Hematopoietic multipotent progenitor cell treated with erythropoietin and hydrocortisone succinate and interleukin-3 and kit ligand, for 6 days (in vitro differentiated cells): ENCODE data around the gene TMTC4.
A peak's percentile ranks its signal among the peaks of the same experiment; 100 is the strongest.
"Not testable (repeated sequence)": the region's sequence is repeated elsewhere in the genome, so short reads cannot be mapped to it uniquely, and the experiment has no call there.

ENCODE experiments used
- DNase-seq: peaks from one replicate; pipeline ENCODE4 v3.0.0-alpha.2; 2015

TMTC4 gene, protein sequence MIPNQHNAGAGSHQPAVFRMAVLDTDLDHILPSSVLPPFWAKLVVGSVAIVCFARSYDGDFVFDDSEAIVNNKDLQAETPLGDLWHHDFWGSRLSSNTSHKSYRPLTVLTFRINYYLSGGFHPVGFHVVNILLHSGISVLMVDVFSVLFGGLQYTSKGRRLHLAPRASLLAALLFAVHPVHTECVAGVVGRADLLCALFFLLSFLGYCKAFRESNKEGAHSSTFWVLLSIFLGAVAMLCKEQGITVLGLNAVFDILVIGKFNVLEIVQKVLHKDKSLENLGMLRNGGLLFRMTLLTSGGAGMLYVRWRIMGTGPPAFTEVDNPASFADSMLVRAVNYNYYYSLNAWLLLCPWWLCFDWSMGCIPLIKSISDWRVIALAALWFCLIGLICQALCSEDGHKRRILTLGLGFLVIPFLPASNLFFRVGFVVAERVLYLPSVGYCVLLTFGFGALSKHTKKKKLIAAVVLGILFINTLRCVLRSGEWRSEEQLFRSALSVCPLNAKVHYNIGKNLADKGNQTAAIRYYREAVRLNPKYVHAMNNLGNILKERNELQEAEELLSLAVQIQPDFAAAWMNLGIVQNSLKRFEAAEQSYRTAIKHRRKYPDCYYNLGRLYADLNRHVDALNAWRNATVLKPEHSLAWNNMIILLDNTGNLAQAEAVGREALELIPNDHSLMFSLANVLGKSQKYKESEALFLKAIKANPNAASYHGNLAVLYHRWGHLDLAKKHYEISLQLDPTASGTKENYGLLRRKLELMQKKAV

DNA sequence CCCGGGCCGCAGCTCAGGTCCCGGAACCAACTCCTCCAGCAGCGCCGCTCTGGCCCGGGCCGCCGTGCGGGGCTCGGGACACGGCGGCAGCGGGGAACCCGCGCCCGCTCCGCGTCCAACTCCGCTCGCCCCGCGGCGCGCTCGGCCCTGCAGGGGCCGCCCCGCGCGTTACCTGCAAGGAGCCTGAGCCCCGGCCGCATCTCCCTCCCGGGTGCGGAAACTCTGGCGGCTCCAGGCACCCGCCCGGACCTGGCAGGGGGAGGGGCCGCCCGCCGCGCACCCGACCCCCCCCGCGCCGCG, at the start of gene TMTC4:
Gene TMTC4 (minus strand): TSS at position 224 of the 300 bp plus-strand sequence. CDS start 4,433 bp downstream, outside the sequence.
- DNase-seq, result no peak

DNA sequence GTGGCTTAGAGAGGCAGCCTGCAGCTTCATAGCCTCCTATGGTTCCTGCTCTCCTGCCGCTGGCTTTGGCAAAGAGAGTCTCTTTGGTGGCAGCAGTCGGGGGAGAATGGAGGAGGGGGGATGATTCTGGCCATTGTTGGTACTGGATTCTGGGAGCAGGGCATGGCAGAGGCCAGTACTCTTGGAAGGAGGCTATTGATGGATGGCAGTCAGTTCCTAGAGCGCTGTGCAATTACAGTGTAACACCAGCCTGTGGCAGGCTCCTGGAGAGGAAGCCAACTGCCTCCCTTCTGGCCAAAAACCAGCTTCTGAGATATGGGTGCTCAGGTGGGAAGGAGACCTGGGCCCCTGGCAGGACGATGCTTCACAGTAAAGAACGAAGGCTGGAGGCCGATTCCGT, 47.9 kb upstream of the TMTC4 start:
- DNase-seq, result no peak

DNA sequence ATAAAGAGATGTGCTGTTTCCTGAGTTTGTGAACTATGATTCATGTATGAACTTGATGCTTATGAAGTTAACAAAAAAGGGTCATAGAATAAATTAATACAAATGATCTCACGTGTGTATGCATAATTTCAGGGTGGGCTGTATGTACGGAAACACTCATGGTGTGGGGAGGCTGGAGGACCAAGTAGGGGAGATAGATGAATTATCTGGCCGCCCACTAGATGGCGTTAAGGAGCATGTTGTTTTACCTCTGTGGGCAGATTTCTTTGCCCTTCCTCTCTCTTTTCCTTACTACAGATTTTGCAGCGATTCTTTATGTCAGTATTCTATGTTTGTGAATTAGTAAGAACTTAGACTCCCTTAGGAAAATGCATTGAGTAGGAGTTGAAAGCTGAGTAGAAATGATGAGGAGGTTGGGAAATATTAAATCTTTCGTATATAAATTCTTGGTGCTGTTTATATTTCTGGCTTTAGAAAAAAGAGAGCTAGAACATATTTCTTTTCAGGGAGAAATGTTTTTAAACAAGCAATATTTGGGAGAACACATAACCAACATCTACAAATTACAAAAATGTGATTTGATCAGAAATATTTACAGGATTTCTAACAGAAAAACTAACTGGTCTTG, 47.4 kb upstream of the TMTC4 start:
- peak; percentile 73 for DNase-seq

DNA sequence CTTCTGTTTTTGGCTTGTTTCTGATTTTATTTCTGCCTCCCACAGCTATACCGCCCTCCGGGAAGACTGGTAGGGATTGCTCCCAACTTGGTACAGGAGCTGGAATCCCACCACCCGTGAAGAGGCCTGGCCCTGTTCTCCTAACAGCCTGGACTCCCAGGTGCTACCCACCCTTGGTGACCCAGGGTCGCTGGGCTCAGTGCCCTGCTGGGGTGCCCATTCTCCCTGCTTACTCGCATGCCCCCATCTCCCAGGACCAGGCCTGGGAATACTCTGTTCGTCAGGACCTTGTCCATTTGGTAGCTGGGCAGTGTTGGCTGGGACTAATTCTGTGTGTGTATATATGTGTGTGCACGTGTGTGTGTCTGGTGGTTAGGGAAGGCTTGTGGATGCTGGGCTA, 41.0 kb upstream of the TMTC4 start:
- DNase-seq, result no peak

DNA sequence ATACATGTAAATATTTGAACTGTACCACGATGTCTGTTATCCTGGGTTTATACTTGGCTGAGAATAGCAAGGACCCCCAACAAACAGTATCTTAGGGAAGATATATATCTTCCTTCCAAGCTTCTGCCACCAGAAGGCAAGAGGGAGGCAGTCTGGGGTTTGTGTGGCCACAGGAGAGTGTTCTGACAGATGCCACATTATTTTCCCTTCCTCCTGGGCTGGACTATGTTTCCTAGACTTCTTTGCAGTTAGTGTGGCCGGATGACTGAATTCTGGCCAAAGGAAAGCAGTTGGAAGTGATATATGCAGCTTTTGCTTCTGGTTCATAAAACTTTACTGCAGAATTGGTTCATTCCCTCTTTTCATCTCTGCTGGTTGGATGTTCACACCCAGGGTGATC, 39.9 kb upstream of the TMTC4 start:
- no peak for DNase-seq

DNA sequence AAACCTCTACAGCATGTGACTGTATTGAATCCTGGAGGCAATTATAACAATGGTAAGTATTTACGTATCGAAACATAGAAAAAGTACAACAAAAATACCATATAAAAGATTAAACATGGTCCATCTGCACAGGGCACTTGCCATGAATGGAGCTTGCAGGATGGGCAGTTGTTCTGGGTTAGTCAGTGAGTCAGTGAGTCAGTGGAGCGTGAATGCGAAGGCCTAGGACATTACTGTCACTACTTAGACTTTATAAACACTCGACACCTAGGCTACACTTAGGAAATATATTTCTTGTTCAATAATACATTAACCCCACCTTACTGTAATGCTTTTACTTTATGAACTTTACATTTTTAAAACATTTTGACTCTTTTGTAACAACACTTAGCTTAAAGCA, 35.6 kb upstream of the TMTC4 start:
- no peak for DNase-seq

DNA sequence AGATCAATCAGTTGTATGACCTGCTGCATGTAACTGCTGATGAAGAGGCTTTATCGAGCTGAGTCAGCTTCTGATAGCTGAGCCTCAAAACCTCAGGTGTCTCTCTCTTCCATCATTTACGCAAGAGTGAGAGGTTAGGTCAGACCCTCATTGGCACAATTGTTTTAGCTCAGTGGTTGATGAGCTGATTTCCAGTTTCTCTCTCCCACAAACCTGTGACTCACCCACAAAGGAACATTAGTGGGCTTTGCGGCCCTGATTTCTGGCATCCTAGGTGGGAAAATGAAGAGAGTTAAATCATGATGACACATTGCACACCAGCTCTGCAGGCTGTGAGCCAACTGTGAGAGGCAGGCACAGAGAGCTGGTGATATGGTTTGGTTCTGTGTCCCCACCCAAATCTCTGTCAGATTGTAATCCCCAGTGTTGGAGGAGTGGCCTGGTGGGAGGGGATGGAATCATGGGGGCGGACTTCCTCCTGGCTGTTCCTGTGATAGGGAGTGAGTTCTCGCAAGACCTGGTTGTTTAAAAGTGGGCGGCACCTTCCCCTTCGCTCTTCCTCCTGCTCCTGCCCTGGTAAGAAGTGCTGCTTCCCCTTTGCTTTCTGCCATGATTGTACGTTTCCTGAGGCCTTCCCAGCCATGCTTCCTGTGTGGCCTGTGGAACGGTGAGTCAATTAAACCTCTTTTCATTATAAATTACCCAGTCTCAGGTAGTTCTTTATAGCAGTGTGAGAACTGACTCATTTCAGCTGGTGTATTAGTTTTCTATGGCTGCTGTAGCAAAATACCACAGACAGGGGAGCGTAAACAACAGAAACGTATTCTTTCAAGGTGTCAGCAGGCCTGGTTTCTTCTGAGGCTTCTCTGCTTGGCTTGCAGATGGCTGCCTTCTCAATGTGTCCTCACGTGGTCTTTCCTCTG, 33.5 kb upstream of the TMTC4 start:
- DNase-seq, result no peak

DNA sequence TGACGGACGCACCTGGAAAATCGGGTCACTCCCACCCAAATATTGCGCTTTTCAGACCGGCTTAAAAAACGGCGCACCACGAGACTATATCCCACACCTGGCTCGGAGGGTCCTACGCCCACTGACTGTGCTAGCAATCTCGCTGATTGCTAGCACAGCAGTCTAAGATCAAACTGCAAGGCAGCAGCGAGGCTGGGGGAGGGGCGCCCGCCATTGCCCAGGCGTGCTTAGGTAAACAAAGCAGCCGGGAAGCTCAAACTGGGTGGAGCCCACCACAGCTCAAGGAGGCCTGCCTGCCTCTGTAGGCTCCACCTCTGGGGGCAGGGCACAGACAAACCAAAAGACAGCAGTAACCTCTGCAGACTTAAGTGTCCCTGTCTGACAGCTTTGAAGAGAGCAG, 23.7 kb upstream of the TMTC4 start:
- DNase-seq, result not testable (repeated sequence)

DNA sequence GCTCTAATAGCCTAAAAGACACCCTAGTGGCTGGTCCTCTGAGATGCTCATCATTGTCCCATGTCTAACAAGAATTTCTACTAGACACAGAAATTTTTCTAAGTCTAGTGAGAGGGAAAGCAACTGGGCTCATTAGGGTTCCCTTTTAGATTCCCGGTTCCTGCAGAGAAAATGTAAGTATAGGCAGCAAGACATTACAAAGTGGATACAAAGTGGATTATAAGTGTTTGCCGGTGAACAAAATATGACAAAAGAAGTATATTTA, 20.8 kb upstream of the TMTC4 start:
- DNase-seq, result no peak

DNA sequence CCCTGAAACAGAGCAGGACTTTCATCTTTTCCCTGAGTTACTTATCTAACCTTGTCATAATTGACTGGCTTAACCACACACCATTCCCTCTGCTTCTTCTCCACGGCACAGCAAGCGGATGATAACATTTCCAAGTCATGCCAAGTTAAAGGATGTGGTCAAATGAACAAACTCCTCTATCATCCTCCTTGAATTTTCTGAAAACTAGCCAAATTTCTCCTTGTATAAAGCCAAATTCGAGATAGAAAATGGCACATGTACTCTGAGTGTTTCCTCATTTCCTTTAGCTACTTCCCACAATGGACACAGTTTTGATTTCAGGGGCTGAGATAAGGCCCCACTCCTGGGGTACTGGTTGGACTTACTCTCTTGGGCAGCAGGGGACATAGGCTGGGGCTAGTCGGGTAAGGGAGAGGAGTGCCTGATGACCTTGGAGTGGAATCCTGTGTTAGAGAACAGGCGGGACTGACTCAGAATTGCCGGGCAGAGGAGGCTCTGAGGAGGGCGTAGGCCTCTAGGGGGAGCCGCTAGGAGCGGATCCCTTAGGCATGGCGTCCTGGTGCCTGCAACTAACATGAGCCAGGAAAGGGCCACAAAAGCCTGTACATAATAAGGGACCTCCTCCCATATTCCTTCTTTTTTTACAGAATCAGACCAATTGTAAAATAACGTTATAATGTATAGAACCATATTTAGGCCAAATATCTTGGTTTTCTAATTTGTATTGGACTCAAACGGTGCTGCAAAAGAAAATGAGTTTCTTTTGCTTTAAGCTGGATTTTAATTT, 20.3 kb upstream of the TMTC4 start:
- DNase-seq, result peak; percentile 30

DNA sequence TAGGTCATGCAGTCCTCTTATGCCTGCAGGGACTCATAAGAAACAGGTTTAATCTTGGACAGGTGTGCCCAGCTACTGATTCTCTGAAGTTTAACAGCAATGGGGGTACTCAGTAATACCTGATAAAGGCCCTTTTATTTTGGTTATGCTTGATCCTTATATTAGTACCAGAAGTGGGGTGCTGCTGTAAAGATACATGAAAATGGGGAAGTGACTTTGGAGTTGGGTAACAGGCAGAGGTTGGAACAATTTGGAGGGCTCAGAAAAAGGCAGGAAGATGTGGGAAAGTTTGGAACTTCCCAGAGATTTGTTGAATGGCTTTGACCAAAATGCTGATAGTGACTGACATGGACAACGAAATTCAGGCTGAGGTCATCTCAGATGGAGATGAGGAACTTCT, 14.6 kb upstream of the TMTC4 start:
- no peak for DNase-seq

DNA sequence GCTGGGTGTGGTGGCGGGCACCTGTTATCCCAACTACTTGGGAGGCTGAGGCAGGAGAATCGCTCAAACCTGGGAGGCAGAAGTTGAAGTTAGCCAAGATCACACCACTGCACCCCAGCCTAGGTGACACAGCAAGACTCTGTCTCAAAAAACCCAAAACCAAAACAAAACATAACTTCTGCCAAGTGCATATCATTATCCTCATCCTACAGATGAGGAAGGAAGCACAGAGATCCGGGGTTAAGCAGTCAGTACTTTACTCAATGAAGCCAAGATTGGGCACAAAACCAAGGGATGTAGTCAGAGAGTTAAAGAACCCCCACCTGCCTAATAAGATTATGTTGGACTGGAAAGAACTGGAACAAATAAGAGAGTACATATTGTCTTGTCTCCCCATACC, 5.5 kb upstream of the TMTC4 start:
- peak; percentile 15 for DNase-seq

DNA sequence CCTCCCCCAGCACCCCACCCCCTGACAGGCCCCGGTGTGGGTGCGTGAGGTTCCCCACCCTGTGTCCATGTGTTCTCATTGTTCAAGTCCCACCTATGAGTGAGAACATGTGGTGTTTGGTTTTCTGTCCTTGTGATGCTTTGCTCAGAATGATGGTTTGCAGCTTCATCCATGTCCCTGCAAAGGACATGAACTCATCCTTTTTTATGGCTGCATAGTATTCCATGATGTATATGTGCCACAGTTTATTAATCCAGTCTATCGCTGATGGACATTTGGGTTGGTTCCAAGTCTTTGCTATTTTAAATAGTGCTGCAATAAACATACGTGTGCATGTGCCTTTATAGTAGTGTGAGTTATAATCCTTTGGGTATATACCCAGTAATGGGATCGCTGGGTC, 2.5 kb upstream of the TMTC4 start:
- not testable (repeated sequence) for DNase-seq

DNA sequence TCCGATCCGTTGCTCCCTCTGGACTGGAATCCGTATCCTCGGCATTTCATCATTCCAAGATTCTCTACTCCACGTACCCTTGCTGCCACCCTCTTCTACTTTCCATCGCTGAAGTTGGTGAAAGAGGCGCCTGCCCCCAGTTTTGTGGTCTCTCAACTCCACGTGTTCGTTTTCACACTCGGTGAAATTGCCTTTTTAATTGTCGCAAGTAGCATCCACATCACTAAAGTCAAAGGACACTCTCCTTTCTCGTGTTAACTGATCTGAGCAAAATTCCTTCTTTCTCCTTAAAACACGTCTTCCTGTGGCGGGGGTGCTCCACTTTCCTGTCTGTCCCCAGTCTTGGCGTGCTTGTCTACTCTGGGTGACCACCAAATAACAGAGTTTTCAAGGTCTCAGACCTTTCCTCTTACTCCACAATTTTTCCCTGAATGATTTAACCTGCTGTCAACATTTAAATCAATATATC, 1.1 kb upstream of the TMTC4 start:
- peak; percentile 15 for DNase-seq

DNA sequence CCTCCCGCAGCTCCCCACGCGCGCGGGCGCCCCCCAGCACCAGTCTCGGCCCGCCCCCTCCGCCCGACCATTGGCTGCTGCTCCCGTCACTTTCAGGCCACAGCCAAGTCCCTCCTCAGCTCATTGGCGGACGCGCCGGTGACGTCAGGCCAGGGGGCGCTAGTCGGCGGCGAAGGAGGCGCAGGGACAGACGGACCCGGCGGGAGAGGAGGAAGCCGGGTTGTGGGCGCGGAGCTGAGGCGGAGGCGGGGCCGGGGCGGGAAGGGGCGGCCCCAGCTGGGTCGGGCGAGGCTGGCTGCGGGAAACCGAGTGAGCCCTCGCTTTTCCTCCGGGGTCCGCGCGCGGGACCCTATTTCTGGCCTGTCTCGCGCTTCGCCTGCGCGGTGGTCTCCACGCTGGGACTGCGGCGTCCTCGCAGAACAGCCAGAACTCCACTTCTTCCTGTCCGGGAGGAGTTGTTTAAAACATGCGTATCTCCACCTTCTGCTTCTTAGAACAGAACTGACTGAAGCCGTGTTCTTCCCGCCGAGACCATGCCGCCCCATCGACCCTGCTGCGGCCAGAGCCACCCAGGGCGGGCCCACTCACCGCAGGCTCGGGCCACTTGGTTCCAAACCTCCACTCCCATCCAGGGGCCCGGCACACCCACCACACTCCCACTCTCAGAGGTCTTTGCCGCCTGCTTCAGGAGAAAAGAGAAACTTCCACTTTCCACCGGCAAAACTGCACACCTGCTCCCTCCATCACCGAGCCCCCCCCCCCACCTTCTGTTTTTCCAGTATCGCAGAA, 471 bp upstream of the TMTC4 start:
- peak; percentile 97 for DNase-seq

DNA sequence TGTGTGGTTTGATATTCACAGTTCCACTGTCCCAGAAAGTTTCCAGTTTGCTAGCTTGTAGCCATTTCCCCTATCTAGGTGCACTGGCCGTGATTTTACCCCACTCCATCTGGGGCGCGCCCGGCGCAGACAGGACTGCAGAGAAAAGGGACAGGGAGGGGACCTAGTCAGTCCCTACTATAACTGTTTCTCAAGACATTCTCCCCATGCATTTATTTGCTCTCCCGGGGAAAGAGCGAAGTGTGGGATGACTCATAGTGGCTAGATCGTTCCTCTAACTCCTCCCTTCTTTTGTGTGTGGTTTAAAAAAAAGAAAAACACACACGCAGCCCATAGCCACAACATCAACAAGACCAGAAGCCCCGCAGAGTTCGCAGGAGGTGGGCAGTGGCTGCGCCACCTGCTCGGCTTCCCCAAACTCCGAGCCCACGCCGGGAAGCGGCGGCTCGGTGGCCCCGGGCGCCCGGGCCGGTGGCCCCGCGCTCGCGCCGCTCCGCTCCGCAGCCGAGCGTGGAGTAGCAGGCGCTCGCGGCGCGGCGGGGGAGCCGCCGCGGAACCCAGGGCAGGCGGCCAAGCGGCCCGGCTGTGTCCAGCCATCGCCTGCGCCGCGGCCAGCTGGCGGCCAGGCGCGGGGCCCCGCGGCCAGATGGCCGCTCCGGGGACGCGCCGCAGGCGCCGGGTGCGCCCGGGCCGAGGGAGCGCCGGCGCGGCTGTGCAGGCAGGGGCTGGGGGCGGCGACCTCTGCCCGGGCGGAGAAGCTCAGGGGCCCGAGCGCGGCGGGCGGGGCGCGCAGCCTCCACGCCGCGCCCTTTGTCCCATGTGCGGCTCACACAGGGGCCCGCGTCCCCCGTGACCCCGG, 653 bp downstream of the TMTC4 start:
- DNase-seq, result peak; percentile 79

DNA sequence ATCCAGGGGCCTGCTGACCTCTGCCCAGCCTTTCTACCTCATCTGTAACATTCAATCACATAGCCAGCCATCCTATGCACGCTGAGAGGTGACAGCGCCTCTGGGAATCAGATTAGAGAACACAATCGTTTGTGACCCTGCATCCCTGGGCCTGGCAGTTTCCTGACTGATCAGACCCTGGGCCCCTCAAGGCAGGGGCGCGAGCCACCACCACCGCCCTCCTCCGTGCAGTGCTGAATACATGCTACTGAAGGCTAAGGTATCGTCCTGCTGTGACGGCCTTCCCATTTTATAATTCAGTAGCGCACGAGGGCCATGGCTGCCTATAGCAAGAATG, 1.3 kb downstream of the TMTC4 start:
- DNase-seq, result no peak

DNA sequence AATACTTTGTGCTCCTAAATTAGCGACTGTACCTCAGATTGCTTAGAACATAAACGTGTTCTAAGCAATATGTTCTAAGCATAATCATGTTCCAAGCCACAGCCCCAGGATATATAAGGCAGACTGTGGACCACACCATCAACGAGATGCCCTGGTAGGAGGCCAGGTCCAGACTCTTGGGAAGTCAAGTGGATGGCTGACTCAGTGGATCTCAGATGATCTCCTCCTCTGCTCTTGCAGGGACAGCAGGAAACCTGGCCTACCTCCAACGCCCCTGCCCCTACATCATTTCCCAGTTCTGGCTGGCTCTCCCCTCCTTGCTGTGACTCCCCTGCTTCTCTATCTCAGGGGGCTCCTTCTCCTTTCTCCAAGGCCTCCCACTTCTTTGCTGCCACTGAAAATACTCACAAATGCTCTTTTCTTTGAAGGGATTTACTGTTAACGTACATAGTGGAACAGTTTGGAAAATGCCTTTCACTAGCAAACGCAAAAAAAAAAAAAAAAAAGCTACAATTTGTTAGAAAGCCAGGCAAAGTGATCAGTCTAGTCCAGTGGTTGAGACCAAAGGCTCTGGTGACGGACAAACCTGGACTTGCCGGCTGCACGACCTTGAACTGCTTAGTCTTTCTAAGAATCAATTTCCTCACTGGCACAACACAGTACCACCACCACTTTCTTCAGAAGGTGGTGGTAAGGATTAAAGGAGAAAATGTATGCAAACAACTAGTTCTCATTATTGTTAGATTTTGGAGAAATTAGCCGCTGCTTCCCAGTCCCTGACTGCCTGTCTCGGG, 3.0 kb downstream of the TMTC4 start:
- DNase-seq, result no peak

DNA sequence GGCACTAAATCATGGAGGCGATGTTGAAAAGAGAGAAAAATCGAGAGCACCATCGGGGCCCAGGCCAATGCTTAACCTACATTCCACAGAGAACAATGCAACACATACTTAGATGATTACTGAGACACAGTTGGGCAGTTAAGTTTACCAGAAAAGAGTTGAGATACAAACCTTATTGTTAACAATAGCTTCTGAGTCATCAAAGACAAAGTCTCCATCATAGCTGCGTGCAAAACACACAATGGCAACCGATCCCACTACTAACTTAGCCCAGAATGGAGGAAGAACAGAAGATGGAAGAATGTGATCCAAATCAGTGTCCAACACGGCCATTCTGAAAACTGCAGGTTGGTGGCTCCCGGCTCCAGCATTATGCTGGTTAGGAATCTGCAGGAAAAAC, 6.2 kb downstream of the TMTC4 start:
- DNase-seq, result no peak

DNA sequence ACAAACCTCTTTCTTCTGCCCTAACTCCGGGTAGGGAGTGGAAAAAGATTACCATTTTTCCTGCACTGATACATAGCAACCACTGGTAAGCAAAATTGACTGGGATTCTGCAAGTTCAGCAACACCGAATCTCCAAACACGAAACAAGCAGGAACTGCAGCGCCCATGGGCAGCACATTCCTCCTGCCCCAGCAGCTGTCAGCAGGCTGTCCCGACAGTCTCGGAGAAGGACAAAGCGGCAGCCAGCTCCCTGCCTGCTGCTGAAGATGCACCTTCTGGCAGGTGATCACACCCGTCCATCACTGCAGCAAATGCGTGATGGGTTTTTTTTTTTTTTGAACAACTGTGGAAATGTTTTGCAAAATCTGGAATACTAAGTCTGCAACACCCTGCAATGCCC, 6.7 kb downstream of the TMTC4 start:
- DNase-seq, result no peak
